ENCODE results near the gene KAT8.

The KAT8 gene

DNA sequence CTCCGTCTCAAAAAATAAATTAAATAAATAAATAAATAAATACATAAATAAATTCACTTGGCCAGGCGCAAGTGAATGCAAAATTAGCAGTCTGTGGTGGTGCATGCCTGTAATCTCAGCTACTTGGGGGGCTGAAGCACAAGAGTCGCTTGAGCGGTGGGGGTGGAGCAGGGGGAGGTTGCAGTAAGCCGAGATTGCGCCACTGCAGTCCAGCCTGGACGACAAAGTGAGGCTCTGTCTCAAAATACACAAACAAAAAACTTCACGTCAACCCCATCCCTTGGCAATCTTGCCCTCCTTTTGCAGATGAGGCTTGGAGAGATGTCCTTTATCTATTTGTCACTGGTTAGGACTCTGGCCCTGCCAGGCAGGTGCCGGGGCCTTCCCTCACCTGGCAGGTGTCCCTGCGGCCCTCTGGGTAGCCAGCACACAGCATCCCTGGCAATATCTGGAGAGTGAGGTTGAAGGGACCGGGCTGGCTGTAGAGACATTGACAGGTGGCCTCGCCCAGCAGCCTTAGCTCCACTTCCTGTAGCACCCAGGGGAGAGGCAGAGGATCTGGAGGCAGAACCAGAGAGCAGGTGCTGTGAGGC lies 28.0 kb downstream of the KAT8 start:
- Histone ChIP-seq H4K20me1 (ENCODE audit: insufficient read depth, low read length) (no peaks in the 10 kb centered on the region), H2AFZ (ENCODE audit: low read length) (no peak overlapping the region), H3K9me2 (replicated peaks; ENCODE audit: insufficient read depth, low read length) (no peaks in the 10 kb centered on the region), H3K9ac (ENCODE audit: low read length) (no peak overlapping the region), H3K36me3 (replicated peaks; ENCODE audit: insufficient read depth, low read length) (no peaks in the 10 kb centered on the region), H3K79me2 (ENCODE audit: low read length) (no peaks in the 10 kb centered on the region), H3F3A (ENCODE audit: insufficient read depth, low read length) (no peaks in the 10 kb centered on the region), H3K27ac (ENCODE audit: low read length) (no peak overlapping the region), H3K4me1 (ENCODE audit: low read length) (peaks cover 8% of the 10 kb centered on the region), H3K4me3 (ENCODE audit: low read length) (no peak overlapping the region), H3K27me3 (replicated peaks; ENCODE audit: insufficient read depth, low read length) (peaks cover 41% of the 10 kb centered on the region), H3K9me3 (replicated peaks; ENCODE audit: insufficient read depth, low read length) (no peaks in the 10 kb centered on the region), H3K4me2 (ENCODE audit: low read depth, low read length) (no peak overlapping the region)
- DNase-seq: no peak
- TF ChIP-seq EZH2phosphoT487 (IDR thresholded peaks at IDR 0.05; ENCODE audit: low read length) (no peak), EZH2 (optimal IDR thresholded peaks at IDR 0.05; ENCODE audit: low read depth, low read length) (no peak), CTCF (IDR thresholded peaks at IDR 0.05; ENCODE audit: low read length) (no peak)

DNA sequence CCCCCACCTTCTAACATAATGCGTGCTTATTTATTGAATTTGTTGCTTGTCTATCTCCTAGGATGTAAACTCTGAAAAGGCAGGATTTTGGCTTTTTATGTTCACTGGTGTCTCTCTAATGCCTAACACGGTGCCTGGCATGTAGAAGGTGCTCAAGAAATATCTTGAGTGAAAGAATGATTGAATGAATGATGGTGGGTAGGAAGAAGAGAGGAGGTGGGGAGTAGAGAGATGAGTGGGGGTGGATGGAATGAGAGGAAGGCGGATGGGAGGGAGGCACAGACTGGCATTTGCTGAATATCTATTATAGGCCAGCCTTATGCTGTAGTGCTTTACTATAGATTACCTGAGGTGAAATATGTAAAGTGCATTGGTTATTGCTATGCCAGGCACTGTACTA lies 30.1 kb downstream of the KAT8 start:
- Histone ChIP-seq H3K4me1 (ENCODE audit: low read length) (no peaks in the 10 kb centered on the region), H3F3A (ENCODE audit: insufficient read depth, low read length) (no peaks in the 10 kb centered on the region), H3K9ac (ENCODE audit: low read length) (no peak overlapping the region), H3K36me3 (replicated peaks; ENCODE audit: insufficient read depth, low read length) (no peaks in the 10 kb centered on the region), H3K9me2 (replicated peaks; ENCODE audit: insufficient read depth, low read length) (no peaks in the 10 kb centered on the region), H3K4me3 (ENCODE audit: low read length) (no peak overlapping the region), H2AFZ (ENCODE audit: low read length) (no peak overlapping the region), H3K27me3 (replicated peaks; ENCODE audit: insufficient read depth, low read length) (peaks cover 58% of the 10 kb centered on the region), H3K79me2 (ENCODE audit: low read length) (no peaks in the 10 kb centered on the region), H3K27ac (ENCODE audit: low read length) (no peak overlapping the region), H3K4me2 (ENCODE audit: low read depth, low read length) (no peak overlapping the region), H3K9me3 (replicated peaks; ENCODE audit: insufficient read depth, low read length) (no peaks in the 10 kb centered on the region), H4K20me1 (ENCODE audit: insufficient read depth, low read length) (no peaks in the 10 kb centered on the region)
- no peak for DNase-seq
- no peak for TF ChIP-seq CTCF (IDR thresholded peaks at IDR 0.05; ENCODE audit: low read length)
- TF ChIP-seq EZH2phosphoT487 (IDR thresholded peaks at IDR 0.05; ENCODE audit: low read length): no peak

DNA sequence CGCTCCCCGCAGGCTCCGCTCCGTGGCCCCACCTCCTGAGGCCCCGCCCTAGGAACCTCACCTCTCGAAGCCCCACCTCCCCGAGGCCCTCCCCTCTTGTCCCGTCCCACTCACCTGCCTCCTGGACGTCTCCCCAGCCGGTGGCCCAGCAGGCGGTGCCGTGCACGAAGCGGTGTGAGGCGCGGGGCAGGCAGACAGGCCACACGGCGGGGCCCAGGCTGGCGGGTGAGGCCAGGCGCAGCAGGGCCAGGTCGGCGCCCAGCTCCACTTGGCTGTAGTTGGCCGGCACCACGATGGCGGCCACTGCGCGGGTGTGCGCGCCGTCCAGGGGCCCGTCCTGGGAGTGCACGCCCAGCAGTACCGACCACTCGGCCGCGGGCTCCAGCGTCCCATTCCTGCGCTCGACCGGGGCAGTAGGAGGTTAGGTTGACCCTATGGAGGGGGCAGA lies 30.8 kb downstream of the KAT8 start:
- no peak overlapping the region for H3K4me2 ChIP-seq (ENCODE audit: low read depth, low read length)
- no peaks in the 10 kb centered on the region for H3K79me2 ChIP-seq (ENCODE audit: low read length)
- H3F3A ChIP-seq (ENCODE audit: insufficient read depth, low read length): no peaks in the 10 kb centered on the region
- H3K4me1 ChIP-seq (ENCODE audit: low read length): no peaks in the 10 kb centered on the region
- no peak for TF ChIP-seq EZH2 (optimal IDR thresholded peaks at IDR 0.05; ENCODE audit: low read depth, low read length)
- TF ChIP-seq EZH2phosphoT487 (IDR thresholded peaks at IDR 0.05; ENCODE audit: low read length): no peak
- no peak for TF ChIP-seq CTCF (IDR thresholded peaks at IDR 0.05; ENCODE audit: low read length)
- no peaks in the 10 kb centered on the region for H4K20me1 ChIP-seq (ENCODE audit: insufficient read depth, low read length)
- no peak overlapping the region for H3K9ac ChIP-seq (ENCODE audit: low read length)
- peaks cover 54% of the 10 kb centered on the region for H3K27me3 ChIP-seq (replicated peaks; ENCODE audit: insufficient read depth, low read length)
- H3K4me3 ChIP-seq (ENCODE audit: low read length): no peak overlapping the region
- H3K9me2 ChIP-seq (replicated peaks; ENCODE audit: insufficient read depth, low read length): no peaks in the 10 kb centered on the region
- H3K27ac ChIP-seq (ENCODE audit: low read length): no peak overlapping the region
- no peaks in the 10 kb centered on the region for H3K36me3 ChIP-seq (replicated peaks; ENCODE audit: insufficient read depth, low read length)
- H2AFZ ChIP-seq (ENCODE audit: low read length): no peak overlapping the region
- no peak for DNase-seq
- H3K9me3 ChIP-seq (replicated peaks; ENCODE audit: insufficient read depth, low read length): no peaks in the 10 kb centered on the region
